T-helper 2 cell (primary cell): ENCODE measurements around the gene FLYWCH1.
A peak's percentile ranks its signal among the peaks of the same experiment; 100 is the strongest.
"Not testable (repeated sequence)": the region's sequence is repeated elsewhere in the genome, so short reads cannot be mapped to it uniquely, and the experiment has no call there.

ENCODE experiments used
- DNase-seq, 5 experiments: peaks; one replicate each; pipeline versions ENCODE4 v3.0.0 to v3.0.0-alpha.2; 2012 to 2022

FLYWCH1 gene

DNA sequence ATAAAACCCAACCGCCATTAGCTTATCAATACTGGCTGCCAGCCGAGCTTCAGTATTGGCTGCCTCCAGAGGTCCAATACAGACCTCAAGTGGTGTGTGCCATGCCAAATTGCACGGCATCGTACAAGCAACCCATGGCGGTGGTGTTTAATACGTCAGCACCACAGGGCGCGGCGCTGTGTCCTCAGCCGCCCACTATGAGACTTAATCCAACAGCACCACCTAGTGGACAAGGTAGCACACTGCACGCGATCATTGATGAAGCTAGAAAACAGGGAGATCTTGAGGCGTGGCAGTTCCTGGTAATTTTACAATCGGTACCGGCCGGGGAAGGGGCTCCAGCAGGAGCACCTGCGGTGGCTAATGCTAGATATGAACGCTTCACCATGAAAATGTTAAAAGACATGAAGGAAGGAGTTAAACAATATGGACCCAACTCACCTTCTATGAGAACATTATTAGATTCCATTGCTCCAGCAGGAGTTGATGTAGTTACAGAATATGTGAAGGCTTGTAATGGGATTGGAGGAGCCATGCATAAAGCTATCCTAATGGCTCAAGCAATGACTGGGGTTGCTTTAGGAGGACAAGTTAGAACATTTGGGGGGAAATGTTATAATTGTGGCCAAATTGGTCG lies 15.4 kb downstream of the FLYWCH1 start:
- peak; percentile 65 to 89 (median 81) for DNase-seq

DNA sequence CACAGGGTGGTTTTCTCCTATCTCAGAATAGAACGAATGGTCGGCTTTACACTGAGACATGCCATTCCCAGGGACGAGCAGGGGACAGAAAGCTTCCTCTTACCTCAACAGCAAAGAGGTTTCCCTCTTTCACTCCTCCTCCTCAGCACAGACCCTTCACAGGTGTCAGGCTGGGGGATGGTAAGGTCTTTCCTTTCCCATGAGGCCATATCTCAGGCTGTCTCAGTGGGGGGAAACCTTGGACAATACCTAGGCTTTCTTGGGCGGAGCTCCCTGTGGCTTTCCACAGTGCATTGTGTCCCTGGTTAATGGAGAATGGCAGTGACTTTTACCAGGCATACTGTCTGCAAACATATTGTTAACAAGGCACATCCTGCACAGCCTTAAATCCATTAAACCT lies 16.4 kb downstream of the FLYWCH1 start:
- not testable (repeated sequence) for DNase-seq

DNA sequence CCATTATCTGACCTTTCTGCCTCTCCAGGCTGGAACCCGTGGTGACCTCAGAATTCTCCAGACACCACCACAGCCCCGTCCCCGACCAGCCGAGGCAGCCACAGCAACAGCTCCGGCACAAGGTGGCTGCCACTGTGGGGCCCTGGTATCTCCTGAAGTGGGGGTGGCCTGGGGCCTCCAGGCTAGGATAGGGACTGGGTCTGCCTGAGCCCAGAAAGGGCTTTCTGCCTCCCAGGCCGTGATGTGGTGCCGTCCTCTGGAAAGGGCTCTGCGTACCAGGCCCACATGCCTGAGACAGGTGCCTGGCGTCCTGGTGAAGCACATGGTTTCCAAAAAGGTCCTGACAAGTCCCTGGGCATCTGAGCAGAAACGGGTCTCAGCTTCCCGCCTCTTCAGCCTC lies 17.1 kb downstream of the FLYWCH1 start:
- DNase-seq, result no peak

DNA sequence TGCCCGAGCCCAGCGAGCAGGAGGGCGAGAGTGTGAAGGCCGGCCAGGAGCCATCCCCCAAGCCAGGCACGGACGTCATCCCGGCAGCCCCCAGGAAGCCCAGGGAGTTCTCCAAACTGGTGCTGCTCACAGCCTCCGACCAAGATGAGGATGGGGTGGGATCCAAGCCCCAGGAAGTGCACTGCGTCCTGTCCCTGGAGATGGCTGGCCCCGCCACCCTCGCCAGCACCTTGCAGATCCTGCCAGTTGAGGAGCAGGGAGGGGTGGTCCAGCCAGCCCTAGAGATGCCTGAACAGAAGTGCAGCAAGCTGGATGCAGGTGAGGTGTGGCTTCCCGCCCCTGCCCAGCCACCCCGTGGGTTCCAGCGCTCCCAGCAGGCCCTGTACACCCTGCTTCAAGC lies 18.0 kb downstream of the FLYWCH1 start:
- DNase-seq, result no peak

DNA sequence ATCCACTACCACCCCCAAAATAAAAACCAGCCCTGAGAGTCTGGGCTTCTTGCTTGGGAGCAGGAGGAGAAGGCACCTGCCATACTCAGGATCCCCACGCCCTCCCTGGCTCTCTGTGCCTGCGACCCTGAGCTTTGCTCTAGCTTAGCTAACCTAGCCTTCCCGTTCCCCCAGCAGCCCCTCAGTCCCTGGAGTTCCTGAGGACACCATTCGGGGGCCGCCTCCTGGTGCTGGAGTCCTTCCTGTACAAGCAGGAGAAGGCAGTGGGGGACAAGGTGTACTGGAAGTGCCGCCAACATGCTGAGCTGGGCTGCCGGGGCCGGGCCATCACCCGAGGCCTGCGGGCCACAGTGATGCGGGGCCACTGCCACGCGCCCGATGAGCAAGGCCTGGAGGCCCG lies 18.5 kb downstream of the FLYWCH1 start:
- no peak for DNase-seq

DNA sequence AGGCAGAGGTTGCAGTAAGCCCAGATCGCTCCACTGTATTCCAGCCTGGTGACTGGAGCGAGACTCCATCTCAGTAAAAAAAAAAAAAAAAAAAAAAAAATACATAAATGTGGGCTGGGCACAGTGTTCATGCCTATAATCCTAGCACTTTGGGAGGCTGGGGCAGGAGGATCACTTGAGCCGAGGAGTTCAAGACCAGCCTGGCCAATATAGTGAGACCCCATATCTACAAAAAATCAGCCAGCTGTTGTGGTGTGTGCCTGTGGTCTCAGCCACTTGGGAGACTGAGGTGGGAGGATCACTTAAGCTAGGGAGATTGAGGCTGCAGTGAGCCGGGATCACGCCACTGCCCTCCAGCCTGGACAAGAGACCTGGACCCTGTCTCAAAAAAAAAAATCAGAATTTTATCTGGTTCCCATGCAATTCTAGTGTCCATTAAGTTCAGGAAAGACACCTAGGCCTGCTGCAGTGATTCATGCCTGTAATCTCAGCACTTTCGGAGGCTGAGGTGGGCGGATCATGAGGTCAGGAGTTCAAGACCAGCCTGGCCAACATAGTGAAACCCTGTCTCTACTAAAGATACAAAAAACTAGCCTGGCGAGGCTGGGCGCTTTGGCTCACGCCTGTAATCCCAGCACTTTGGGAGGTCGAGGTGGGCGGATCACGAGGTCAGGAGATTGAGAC lies 19.6 kb downstream of the FLYWCH1 start:
- DNase-seq, result not testable (repeated sequence)

DNA sequence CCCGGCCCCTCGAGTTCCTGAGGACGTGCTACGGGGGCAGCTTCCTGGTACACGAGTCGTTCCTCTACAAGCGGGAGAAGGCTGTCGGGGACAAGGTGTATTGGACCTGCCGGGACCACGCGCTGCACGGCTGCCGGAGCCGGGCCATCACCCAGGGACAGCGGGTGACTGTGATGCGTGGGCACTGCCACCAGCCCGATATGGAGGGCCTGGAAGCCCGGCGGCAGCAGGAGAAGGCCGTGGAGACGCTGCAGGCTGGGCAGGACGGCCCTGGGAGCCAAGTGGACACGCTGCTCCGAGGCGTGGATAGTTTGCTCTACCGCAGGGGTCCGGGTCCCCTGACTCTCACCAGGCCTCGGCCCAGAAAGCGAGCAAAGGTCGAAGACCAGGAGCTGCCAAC lies 21.4 kb downstream of the FLYWCH1 start:
- DNase-seq, result no peak

DNA sequence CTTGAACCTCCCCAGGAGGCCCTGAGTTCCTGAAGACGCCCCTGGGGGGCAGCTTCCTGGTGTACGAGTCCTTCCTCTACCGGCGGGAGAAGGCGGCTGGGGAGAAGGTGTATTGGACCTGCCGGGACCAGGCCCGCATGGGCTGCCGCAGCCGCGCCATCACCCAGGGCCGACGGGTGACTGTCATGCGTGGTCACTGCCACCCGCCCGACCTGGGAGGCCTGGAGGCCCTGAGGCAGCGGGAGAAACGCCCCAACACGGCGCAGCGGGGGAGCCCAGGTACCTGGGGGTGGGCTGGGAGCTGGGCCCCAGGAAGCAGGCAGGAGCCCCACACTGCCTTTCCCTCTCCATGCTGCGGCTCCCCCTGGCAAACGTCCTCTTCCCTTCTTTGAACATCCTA lies 22.0 kb downstream of the FLYWCH1 start:
- no peak for DNase-seq

DNA sequence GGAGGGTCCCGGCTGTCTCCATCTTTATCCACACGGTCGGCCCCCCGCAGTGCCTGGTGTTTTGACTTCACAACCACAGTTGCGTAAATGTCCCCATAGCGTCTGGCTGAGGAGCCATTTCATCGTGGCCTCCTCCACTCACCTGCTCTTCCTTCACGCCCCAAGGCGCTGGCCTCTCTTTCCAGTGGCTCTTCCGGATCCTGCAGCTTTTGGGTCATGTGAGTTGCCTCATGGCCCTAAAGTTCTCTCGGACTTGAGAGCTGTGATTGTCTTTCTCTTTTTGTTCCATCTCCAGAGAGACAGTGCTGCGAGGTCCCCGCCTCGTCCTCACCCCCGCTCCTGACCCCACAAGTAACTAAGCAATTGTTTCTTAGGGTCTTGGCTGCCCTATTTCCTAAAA lies 22.7 kb downstream of the FLYWCH1 start:
- no peak for DNase-seq

DNA sequence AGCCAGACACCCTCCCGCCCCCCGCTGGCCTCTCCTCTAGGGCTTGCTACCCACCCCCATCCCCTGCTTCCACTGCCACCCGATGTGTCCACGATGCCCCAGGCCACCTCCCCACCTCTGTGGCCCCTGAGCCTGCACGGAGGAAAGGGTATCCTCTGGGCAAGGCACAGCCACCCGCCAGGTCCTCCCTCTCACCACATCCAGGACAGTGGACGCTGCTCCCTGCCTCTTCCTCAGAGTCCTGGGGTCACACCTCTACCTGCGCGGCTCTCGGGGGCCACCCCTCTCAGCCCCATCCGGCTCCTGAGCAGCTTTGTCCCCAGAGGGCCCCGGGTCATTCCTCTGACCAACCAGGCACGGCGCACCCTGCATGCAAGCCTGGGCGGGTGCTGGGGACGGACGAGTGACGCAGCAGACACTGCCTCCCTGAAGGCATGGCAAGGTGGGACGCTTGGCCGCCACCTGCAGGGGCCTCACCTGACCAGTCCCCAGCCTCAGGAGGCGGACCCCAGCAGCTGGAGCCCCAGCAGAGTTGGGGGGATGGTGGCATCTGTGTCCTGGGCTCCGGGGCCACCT lies 24.8 kb downstream of the FLYWCH1 start:
- no peak for DNase-seq

DNA sequence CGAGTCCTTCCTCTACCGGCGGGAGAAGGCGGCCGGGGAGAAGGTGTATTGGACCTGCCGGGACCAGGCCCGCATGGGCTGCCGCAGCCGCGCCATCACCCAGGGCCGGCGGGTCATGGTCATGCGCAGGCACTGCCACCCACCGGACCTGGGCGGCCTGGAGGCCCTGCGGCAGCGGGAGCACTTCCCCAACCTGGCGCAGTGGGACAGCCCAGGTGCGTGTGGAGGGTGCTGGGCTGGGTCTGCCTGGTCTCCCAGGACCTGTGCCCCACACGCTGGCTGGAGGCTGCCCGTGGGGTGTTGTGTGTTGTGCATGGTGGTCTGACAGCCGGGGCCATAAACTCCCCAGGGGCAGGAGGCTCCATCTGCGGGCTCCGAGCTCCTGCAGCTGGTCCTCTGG lies 25.4 kb downstream of the FLYWCH1 start:
- no peak for DNase-seq

DNA sequence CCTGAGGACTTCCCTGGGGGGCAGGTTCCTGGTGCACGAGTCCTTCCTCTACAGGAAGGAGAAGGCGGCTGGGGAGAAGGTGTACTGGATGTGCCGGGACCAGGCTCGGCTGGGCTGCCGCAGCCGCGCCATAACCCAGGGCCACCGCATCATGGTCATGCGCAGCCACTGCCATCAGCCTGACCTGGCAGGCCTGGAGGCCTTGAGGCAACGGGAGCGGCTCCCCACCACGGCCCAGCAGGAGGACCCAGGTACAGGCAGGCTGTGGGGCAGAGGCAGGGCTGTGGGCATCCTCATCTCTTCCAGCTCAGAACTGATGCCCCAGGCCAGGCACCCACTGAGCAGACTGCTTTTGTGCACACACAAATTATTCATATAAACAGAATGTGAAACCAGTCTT lies 26.5 kb downstream of the FLYWCH1 start:
- no peak for DNase-seq

DNA sequence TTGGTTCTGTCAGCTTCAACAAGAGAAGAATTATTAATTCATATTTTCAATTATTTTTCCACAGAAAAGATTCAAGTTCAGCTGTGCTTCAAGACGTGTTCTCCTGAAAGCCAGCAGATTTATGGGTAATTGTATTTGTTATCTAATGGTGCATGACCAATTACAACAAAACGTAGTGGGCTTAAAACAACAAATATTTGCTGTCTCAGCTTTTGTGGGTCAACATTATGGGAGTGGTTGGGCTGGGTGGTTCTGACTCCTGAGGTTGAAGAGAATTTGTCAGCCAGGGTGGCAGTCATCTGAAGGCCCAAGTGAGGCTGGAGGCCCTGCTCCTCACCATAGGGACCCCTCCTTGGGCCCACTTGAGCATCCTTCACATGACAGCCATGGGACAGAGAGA lies 28.2 kb downstream of the FLYWCH1 start:
- DNase-seq, result no peak

DNA sequence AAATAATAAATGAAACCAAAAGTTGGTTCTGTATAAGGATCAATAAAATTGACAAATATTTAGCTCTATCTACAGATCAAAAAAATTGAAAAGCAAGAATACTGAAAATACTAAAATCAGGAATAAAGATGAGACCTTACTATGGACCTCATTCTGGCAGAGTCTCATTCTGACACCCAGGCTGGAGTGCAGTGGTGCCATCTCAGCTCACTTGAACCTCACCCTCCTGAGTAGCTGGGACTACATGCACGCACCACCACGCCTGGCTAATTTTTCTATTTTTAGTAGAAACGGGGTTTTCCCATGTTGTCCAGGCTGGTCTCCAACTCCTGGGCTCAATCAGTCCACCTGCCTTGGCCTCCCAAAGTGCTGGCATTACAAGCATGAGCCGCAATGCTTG lies 30.3 kb downstream of the FLYWCH1 start:
- DNase-seq, result no peak

DNA sequence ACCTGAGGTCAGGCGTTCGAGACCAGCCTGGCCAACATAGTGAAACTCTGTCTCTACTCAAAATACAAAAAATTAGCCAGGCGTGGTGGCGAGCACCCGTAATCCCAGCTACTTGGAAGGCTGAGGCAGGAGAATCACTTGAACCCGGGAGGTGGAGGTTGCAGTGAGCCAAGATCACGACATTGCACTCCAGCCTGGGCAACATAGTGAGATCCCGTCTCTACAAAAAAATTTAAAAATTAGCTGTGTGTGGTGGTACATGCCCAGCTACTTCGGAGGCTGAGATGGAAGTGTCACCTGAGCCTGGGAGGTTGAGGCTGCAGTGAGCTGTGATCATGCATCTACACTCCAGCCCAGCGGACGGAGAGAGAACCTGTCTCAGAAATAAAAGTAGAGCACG lies 32.0 kb downstream of the FLYWCH1 start:
- not testable (repeated sequence) for DNase-seq

DNA sequence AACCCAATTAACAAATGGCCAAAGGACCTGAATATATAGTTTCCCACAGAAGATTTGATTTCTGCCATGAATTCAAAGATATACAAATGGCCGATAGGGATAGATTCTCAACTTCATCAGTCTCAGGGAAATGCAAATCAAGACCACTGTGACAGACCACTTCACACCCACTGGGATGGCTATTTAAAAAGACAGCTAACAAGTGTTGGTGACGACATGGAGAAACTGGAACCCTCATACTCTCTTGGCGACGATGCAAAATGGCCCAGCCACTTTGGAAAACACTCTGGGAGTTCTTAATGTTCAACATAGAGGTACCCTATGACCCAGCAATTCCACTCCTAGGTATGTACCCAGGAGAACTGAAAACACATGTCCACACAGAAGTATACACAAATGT lies 34.9 kb downstream of the FLYWCH1 start:
- DNase-seq, result no peak

DNA sequence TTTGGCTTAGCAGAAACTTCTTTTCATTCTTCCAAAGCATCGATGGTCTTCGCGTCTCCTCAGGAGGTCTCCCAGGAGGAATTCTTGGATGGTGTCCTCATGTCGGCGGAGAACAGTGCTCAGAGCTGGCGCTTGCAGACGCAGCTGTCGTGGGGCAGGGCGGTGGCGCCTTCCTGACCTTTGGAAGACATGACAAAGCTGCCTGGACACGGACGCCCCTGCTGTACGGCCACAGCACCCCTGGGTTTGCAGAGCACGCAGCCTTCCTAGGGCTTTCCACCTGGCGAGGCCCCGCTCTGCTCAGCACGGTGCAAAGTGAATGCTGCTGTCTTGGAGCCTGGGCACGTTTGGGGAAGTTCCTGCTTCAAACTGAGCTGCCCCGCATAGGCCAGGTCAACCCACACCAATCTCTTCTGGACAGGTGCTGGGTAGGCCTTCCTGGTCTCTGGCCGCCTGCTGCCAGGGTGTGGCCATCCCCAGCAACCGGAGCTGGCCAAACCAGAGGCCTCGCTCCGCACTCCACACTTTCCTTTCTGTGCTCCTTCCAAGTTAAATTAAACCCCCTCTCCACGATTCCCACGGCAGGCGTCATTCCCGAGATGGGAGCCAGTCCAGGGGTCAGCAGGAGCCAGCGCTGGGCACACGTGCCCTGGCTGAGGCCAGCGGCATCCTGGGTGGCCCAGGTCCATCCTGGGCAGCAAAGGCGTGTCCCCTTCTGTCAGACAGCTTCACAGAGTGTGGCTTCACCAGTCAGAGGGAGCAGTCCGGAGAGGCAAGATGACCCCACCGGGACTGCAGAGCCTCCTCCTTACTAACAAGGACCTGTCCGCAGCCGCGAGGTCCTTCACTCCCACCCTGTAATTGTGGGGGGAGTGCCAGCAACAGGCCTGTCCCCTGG lies 37.3 kb downstream of the FLYWCH1 start:
- no peak for DNase-seq

DNA sequence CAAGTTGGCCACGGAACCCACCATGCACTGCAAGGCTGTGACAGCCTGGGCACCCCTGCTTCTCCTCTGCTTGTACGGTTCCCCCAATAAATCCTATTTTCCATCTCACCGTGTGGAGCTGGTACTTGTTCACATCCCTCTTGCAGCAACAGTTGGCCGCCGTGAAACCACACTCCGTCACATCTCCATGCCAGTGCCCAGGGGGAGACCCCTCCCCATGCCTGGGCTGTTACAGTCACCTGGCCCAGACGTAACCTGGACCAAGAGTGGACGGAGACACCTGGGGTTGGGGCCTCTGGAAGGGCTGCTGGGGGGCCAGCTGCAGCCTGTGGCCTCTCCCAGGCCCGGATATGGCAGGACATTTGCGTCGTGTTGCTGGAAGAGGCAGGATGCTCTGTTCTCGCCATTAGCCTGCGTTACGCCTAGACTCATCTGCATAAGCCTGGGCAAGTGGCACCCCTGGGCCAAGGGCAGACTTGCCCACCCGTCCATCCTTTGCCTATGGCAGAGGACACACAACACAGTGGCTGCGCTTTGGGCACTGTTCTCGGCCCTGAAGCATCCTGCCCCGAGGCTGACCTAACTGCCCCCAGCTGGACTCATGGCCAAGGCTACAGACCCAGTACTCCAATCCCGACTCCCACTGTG lies 38.1 kb downstream of the FLYWCH1 start:
- no peak for DNase-seq

DNA sequence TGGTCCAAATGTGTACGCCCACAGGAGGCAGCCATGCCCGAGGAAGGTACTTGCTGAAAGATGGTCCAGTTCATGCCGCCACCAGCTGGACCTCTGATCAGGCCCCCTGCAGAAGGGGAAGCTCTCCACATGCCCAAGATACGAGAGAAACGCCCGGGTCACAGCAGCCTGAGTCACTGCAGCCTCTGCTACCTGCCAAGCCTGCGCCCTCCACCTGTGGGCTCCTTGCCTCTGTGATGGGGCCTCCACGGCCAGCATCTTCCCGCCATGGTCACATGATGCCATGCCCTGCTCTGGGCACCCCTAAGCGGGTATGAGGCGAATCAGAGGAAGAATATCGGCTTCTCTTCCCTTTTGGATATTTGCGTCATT lies 38.6 kb downstream of the FLYWCH1 start:
- no peak for DNase-seq

DNA sequence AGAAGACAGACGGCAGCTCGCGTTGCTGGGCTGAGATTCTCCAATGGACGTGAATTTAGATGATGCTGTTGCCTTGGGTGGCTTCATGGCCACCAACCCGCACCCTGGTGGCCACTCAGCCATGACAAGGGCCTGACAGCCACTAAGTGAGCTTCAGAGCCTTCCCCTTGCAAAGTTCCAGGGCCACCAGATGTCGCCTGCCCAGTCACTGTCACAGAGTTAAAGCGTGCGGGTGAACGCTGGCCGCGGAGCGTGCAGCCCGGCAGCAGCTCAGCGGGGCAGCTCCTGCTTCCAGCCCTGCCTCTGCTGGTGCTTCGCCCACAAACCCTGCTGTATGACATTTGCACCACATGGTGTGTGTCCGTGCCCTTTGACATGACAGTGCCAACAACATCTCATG lies 39.0 kb downstream of the FLYWCH1 start:
- no peak for DNase-seq

DNA sequence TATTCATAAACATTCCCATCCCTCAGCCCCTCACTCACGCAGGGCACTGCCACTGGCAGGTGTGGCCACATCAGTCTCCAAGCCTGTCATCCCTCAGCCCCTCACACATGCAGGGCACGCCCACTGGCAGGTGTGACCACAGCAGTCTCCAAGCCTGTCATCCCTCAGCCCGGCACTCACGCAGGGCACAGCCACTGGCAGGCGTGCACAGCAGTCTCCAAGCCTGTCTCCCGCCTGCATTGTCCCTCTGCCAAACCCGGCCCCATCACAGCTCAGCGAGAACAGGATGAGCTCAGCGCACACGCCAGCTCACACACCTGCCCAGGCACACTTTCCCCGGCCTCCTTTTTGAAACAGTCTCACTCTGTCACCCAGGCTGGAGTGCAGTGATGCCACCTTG lies 40.9 kb downstream of the FLYWCH1 start:
- no peak for DNase-seq

DNA sequence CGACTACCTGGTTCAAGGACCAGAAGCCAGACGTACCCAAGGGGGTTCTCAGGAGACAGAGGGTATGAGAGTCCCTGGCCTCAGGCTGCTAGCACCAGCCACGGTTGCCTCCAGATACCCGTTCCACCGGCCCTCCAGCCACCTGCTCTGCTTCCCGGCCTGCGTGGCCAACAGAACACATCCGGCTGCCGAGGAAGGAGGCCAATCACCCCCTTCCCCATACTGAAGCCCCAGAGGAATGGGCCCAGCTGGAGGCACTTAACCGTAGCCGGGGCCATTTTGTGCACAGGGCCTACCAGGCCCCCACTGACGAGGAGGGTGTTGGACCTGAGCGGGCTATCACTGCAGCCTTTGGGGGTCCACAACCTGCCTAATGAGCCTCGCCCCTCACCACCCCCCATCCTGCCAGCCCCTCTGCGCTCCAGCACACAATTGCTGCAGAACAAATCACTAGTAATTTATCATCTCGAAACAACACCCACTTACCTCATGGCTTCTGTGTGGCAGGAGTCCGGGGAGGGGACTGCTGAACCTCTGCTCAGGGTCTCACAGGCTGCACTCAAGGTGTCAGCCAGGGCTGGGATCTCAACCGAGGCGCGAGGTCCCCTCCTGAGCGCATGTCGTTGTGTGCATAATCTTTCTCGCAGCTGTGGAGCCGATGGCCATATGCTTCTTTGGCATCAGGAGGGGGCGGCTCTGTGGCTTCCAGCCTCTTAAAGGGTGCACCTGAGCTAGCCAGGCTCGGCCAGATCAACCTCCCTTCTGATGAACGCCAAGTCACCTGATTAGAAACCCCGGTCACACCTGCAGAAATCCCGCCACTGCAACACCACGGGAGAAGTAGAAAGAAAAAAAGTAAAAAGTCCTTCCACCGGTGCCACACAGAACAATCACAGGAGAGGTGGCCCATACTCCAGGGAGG lies 42.2 kb downstream of the FLYWCH1 start:
- no peak for DNase-seq
